ENCODE data around the gene MAK. TPM values are rescaled to one million over a fixed set of nuclear protein-coding genes. Genes with fewer than 3 reads are reported as not detected.

The MAK gene
- total and polyA plus RNA-seq, 4 donors = 0.02 to 0.26 (median 0.13) TPM

GRCh38 chr6:10779076-10779475, 59.3 kb downstream of the MAK start (continued):
- no peak for TF ChIP-seq JUND (IDR thresholded peaks at IDR 0.05)

- Histone ChIP-seq H3K4me1 (ENCODE audit: control insufficient read depth in 4 of 4, insufficient read depth in 4 of 4, low read length in 3 of 4) (no peaks in the 10 kb centered on the region), H3K27ac (ENCODE audit: low read depth in 1 of 2, low read length in 2 of 2) (no peak overlapping the region), H3K9ac (ENCODE audit: low read depth in 1 of 2, low read length in 2 of 2) (no peak overlapping the region), H3K36me3 (ENCODE audit: control insufficient read depth in 4 of 4, insufficient read depth in 3 of 4, low read depth in 1 of 4, low read length in 3 of 4) (peaks cover 0 to 4% (median 2%) of the 10 kb centered on the region in 4 donors), H3K4me3 (ENCODE audit: low read depth in 1 of 3, low read length in 3 of 3) (no peak overlapping the region), H3K27me3 (ENCODE audit: control insufficient read depth in 4 of 4, insufficient read depth in 4 of 4, low read length in 3 of 4) (no peaks in the 10 kb centered on the region), H3K9me3 (ENCODE audit: control insufficient read depth in 4 of 4, low read length in 3 of 4) (no peaks in the 10 kb centered on the region)
- no peak for DNase-seq (ENCODE audit: low spot score)
- whole genome bisulfite sequencing = 95% methylated on average over 3 of the region's 3 CpGs
- TF ChIP-seq SP1 (IDR thresholded peaks at IDR 0.05) (no peak), MAX (IDR thresholded peaks at IDR 0.05) (no peak), ATF3 (IDR thresholded peaks at IDR 0.05) (no peak), HNF4G (IDR thresholded peaks at IDR 0.05) (no peak), FOXA2 (IDR thresholded peaks at IDR 0.05) (no peak), ZBTB33 (IDR thresholded peaks at IDR 0.05) (no peak), TAF1 (conservative IDR thresholded peaks at IDR 0.05) (no peak), REST (IDR thresholded peaks at IDR 0.05) (no peak), EGR1 (IDR thresholded peaks at IDR 0.05; ENCODE audit: low read depth in 2 of 2) (no peak), FOXA1 (IDR thresholded peaks at IDR 0.05) (no peak), HNF4A (conservative IDR thresholded peaks at IDR 0.05) (no peak), JUND (IDR thresholded peaks at IDR 0.05) (no peak)
Observed at GRCh38 chr6:10778230-10778629, 60.1 kb downstream of the MAK start.

- H3K27ac ChIP-seq (ENCODE audit: low read depth in 1 of 2, low read length in 2 of 2) = no peak overlapping the region
- H3K9ac ChIP-seq (ENCODE audit: low read depth in 1 of 2, low read length in 2 of 2) = no peak overlapping the region
- no peaks in the 10 kb centered on the region for H3K9me3 ChIP-seq (ENCODE audit: control insufficient read depth in 4 of 4, low read length in 3 of 4)
- no peak overlapping the region for H3K4me3 ChIP-seq (ENCODE audit: low read depth in 1 of 3, low read length in 3 of 3)
- peaks cover 0 to 19% (median 3%) of the 10 kb centered on the region in 4 donors for H3K36me3 ChIP-seq (ENCODE audit: control insufficient read depth in 4 of 4, insufficient read depth in 3 of 4, low read depth in 1 of 4, low read length in 3 of 4)
- H3K4me1 ChIP-seq (ENCODE audit: control insufficient read depth in 4 of 4, insufficient read depth in 4 of 4, low read length in 3 of 4) = no peaks in the 10 kb centered on the region
- no peak for DNase-seq (ENCODE audit: low spot score)
- TF ChIP-seq EGR1 (IDR thresholded peaks at IDR 0.05; ENCODE audit: low read depth in 2 of 2) (no peak), FOXA2 (IDR thresholded peaks at IDR 0.05) (no peak)
- 79% methylated on average over 12 of the region's 12 CpGs for WGBS
- H3K27me3 ChIP-seq (ENCODE audit: control insufficient read depth in 4 of 4, insufficient read depth in 4 of 4, low read length in 3 of 4) = no peaks in the 10 kb centered on the region
Observed at GRCh38 chr6:10771371-10771894, 66.9 kb downstream of the MAK start.

Data from liver (tissue), 9 donors.